ENCODE results near the gene LSR. TPM values are rescaled to one million over a fixed set of nuclear protein-coding genes. Genes with fewer than 3 reads are reported as not detected.

Gene LSR
- total and polyA plus RNA-seq, 2 donors (not counting 1 experiment from before 2014, with no cell fraction given) = 37.2 to 45.3 TPM

- H3K4me3 Mint-ChIP-seq = peak overlapping the region; percentile 91
- Histone ChIP-seq H3K9me3 (ENCODE audit: control extremely low read depth in 1 of 3, control insufficient read depth in 2 of 3, insufficient read depth in 1 of 3, low read length in 2 of 3) (no peaks in the 10 kb centered on the region), H3K4me1 (ENCODE audit: control insufficient read depth in 2 of 2, insufficient read depth in 2 of 2, low read length in 2 of 2) (peaks cover 37 to 57% of the 10 kb centered on the region in 2 donors), H2AFZ (ENCODE audit: insufficient read depth, low read depth, low read length, poor library complexity, severe bottlenecking) (peak overlapping the region; percentile 80), H3K9ac (ENCODE audit: low read length) (peak overlapping the region; percentile 91), H3K27me3 (replicated peaks in 1 of 4; ENCODE audit: control extremely low read depth in 1 of 4, control insufficient read depth in 3 of 4, insufficient read depth in 4 of 4, low read length in 3 of 4) (no peaks in the 10 kb centered on the region), H3K4me2 (replicated peaks; ENCODE audit: low read depth, low read length, poor library complexity, severe bottlenecking) (peak overlapping the region; percentile 95), H3K36me3 (replicated peaks in 1 of 2; ENCODE audit: control extremely low read depth in 1 of 2, control insufficient read depth in 1 of 2, extremely low read depth in 1 of 2, insufficient read depth in 2 of 2, low read length in 1 of 2) (peaks cover 0 to 24% of the 10 kb centered on the region in 2 experiments), H3K27ac (ENCODE audit: low read length in 2 of 2) (peak overlapping the region in 1 of 2 donors; percentile 88), H3K79me2 (ENCODE audit: control insufficient read depth, insufficient read depth, low read length) (peaks cover 34% of the 10 kb centered on the region), H4K20me1 (ENCODE audit: control insufficient read depth, insufficient read depth, low read length, poor library complexity, severe bottlenecking) (peaks cover 33% of the 10 kb centered on the region), H3K4me3 (ENCODE audit: control extremely low read depth in 1 of 5, extremely low read depth in 1 of 5, insufficient read depth in 1 of 5, low read depth in 2 of 5, low read length in 4 of 5) (peak overlapping the region in 4 of 5 experiments; percentile 74 to 97 (median 80))
- ATAC-seq (ENCODE audit: low read depth) = no peak
- DNase-seq = peak; percentile 51
- H3K9me3 Mint-ChIP-seq (ENCODE audit: insufficient read depth) = no peaks in the 10 kb centered on the region
- 38% methylated on average over 30 of the region's 39 CpGs for WGBS (ENCODE audit: insufficient coverage)
- POLR2A ChIA-PET = interaction anchor here (0.6 to 1.1 kb wide), 3 partner anchors 68 to 421 kb away, joined by 3 to 7 read pairs (median 5); no protein-coding TSS in a partner anchor
- H3K27me3 Mint-ChIP-seq = no peaks in the 10 kb centered on the region
- peak overlapping the region; percentile 95 for H3K27ac Mint-ChIP-seq
- intact Hi-C loops (cut with micrococcal nuclease) = loop anchor here (1.0 to 5.0 kb wide), 2 partner anchors 125 to 199 kb away; no protein-coding TSS in a partner anchor
- CTCF ChIA-PET = interaction anchor here (1.0 to 2.2 kb wide), 5 partner anchors 15 to 201 kb away, joined by 4 to 7 read pairs (median 4); no protein-coding TSS in a partner anchor
- H3K4me1 Mint-ChIP-seq = peaks cover 51% of the 10 kb centered on the region
- TF ChIP-seq CTCF (IDR thresholded peaks at IDR 0.05) = no peak
- TF ChIP-seq EZH2 (IDR thresholded peaks at IDR 0.05; ENCODE audit: borderline replicate concordance, insufficient read depth, low read depth, low read length, poor library complexity, severe bottlenecking) = no peak
These were observed 17.9 kb downstream of the LSR start for GRCh38 chr19:35266520-35267352.
